SU-DHL-6 (cell line): ENCODE data around the gene CEP95.

Experiments
- H2AFZ ChIP-seq: fragments of 200-600 bp; sonication (generic); 2 replicates; pipeline ENCODE4 v1.6.1; 2014; ENCODE audit warnings: low read depth, mild to moderate bottlenecking, moderate library complexity, mixed read lengths, antibody characterized with exemption, low read length; ENCODE audit not compliant: severe bottlenecking
- H3F3A ChIP-seq: fragments of 200-600 bp; shearing (Covaris generic); 2 replicates; pipeline ENCODE4 v1.6.0; 2016; ENCODE audit warnings: antibody characterized with exemption, mild to moderate bottlenecking; ENCODE audit not compliant: insufficient read depth
- H3K27ac ChIP-seq: fragments of 200-600 bp; sonication (generic); 2 replicates; pipeline ENCODE4 v1.5.1; 2016; ENCODE audit warnings: low read depth, mild to moderate bottlenecking, low read length, moderate library complexity, mixed read lengths
- H3K27me3 ChIP-seq: fragments of 200-600 bp; sonication (generic), shearing (Covaris generic); 2 replicates; pipeline ENCODE4 v1.6.0; 2014; ENCODE audit warnings: mild to moderate bottlenecking, low read length
- H3K36me3 ChIP-seq: fragments of 200-600 bp; sonication (generic); 2 replicates; pipeline ENCODE4 v1.6.1; 2014; ENCODE audit warnings: mild to moderate bottlenecking, low read length, mixed read lengths
- H3K4me2 ChIP-seq: fragments of 300-600, 200-600 bp; shearing (Covaris generic), sonication (generic); 2 replicates; pipeline ENCODE4 v1.6.0; 2014; ENCODE audit warnings: low read length, low read depth, mild to moderate bottlenecking; ENCODE audit not compliant: poor library complexity, severe bottlenecking
- H3K4me3 ChIP-seq: fragments of 200-600 bp; sonication (generic); 2 replicates; pipeline ENCODE4 v1.5.1; 2014; ENCODE audit warnings: antibody characterized with exemption, low read length, mild to moderate bottlenecking, mixed read lengths; ENCODE audit not compliant: insufficient read depth, poor library complexity, severe bottlenecking
- H3K79me2 ChIP-seq: fragments of 200-600 bp; sonication (generic); 2 replicates; pipeline ENCODE4 v1.6.1; 2014; ENCODE audit warnings: mild to moderate bottlenecking, low read length, moderate library complexity; ENCODE audit not compliant: insufficient read depth
- H3K9ac ChIP-seq: fragments of 200-600 bp; sonication (generic); 2 replicates; pipeline ENCODE4 v1.7.0; 2014; ENCODE audit warnings: mild to moderate bottlenecking, low read length
- H3K9me2 ChIP-seq: fragments of 200-600 bp; sonication (generic); replicated peaks from 2 replicates; pipeline ENCODE4 v1.6.1; 2014; ENCODE audit warnings: low read length; ENCODE audit not compliant: insufficient read depth
- H3K9me3 ChIP-seq: fragments of 200-600 bp; sonication (generic); 2 replicates; pipeline ENCODE4 v1.6.1; 2014; ENCODE audit warnings: low read length, mixed read lengths; ENCODE audit not compliant: insufficient read depth
- H4K20me1 ChIP-seq: fragments of 200-600 bp; sonication (generic); 2 replicates; pipeline ENCODE4 v1.6.1; 2014; ENCODE audit warnings: low read depth, mild to moderate bottlenecking, antibody characterized with exemption, low read length, moderate library complexity, mixed read lengths
- CTCF ChIP-seq: fragments of 200-600 bp; sonication (generic); IDR thresholded peaks from one replicate; pipeline ENCODE4 v1.5.1; 2017; ENCODE audit warnings: antibody characterized with exemption, mild to moderate bottlenecking, low read length, moderate library complexity; ENCODE audit not compliant: insufficient read depth, poor library complexity, severe bottlenecking
- EZH2phosphoT487 ChIP-seq: fragments of 200-600 bp; sonication (generic), shearing (Covaris generic); conservative IDR thresholded peaks from 2 replicates; pipeline ENCODE4 v1.6.1; 2018; ENCODE audit warnings: mild to moderate bottlenecking, antibody characterized with exemption, low read length, moderate library complexity, mixed read lengths

CEP95 gene

GRCh38 chr17:64515829-64516228, 9.1 kb downstream of the CEP95 start:
- Histone ChIP-seq H3K79me2 (peaks cover 8% of the 10 kb centered on the region), H3K36me3 (peaks cover 30% of the 10 kb centered on the region), H3K9me2 (no peaks in the 10 kb centered on the region), H2AFZ (no peak overlapping the region), H3K27ac (no peak overlapping the region), H3F3A (0 out of 2 replicates have a peak, but pooled peaks cover 11% of the 10 kb centered on the region), H3K9me3 (no peaks in the 10 kb centered on the region), H3K9ac (no peak overlapping the region), H3K4me2 (no peak overlapping the region), H3K27me3 (no peaks in the 10 kb centered on the region), H4K20me1 (0 out of 2 replicates have a peak, but pooled peaks cover 6% of the 10 kb centered on the region), H3K4me3 (no peak overlapping the region)
- TF ChIP-seq CTCF, result no peak
- TF ChIP-seq EZH2phosphoT487, result no peak

- H2AFZ ChIP-seq, result no peak overlapping the region
- no peak overlapping the region for H3K4me3 ChIP-seq
- no peaks in the 10 kb centered on the region for H3K27me3 ChIP-seq
- H3K9me2 ChIP-seq, result no peaks in the 10 kb centered on the region
- no peaks in the 10 kb centered on the region; the same call in 1 of the 2 replicates for H3K79me2 ChIP-seq
- H3F3A ChIP-seq, result 0 out of 2 replicates have a peak, but pooled peaks cover under 1% of the 10 kb centered on the region
- no peak overlapping the region for H3K9ac ChIP-seq
- peaks cover 27% of the 10 kb centered on the region; the same call in 1 of the 2 replicates for H3K36me3 ChIP-seq
- H3K9me3 ChIP-seq, result no peaks in the 10 kb centered on the region
- no peak for TF ChIP-seq EZH2phosphoT487
- TF ChIP-seq CTCF, result no peak
- H3K4me2 ChIP-seq, result no peak overlapping the region
- H3K27ac ChIP-seq, result no peak overlapping the region
- no peaks in the 10 kb centered on the region for H4K20me1 ChIP-seq
These were observed 12.8 kb downstream of the CEP95 start for GRCh38 chr17:64519601-64520000.

- Histone ChIP-seq H3K9me3 (no peaks in the 10 kb centered on the region), H3K27ac (no peak overlapping the region), H3K4me3 (no peak overlapping the region), H3K9me2 (no peaks in the 10 kb centered on the region), H3K4me2 (no peak overlapping the region), H4K20me1 (no peaks in the 10 kb centered on the region), H3K9ac (no peak overlapping the region), H3K79me2 (no peaks in the 10 kb centered on the region), H2AFZ (no peak overlapping the region), H3F3A (no peaks in the 10 kb centered on the region), H3K36me3 (peaks cover 21% of the 10 kb centered on the region; the same call in 1 of the 2 replicates), H3K27me3 (no peaks in the 10 kb centered on the region)
- TF ChIP-seq CTCF (no peak), EZH2phosphoT487 (no peak)
These were observed 13.6 kb downstream of the CEP95 start for GRCh38 chr17:64520359-64520758.
